T-helper 2 cell (primary cell): Measurements from ENCODE around the gene BFSP2.

ENCODE experiments used
- DNase-seq, 5 experiments: peaks; one replicate each; pipeline versions ENCODE4 v3.0.0 to v3.0.0-alpha.2; 2012 to 2022
- total RNA-seq, 2 donors: gene quantifications; one replicate each; lab custom pipeline; 2026; lab: John Stamatoyannopoulos, UW

The BFSP2 gene
- total RNA-seq, result 0.94 to 2.1 reads per million in 2 donors

- DNase-seq, result no peak
These were observed at the start of gene BFSP2 for GRCh38 chr3:133400006-133400515. TSS of gene BFSP2 (plus strand) at chr3:133400056. CDS start at chr3:133400084, 28 bp downstream.

GRCh38 chr3:133354721-133355120 is 45.1 kb upstream of the BFSP2 start:
- DNase-seq, result no peak

- DNase-seq, result no peak
These were observed 39.4 kb upstream of the BFSP2 start for GRCh38 chr3:133360476-133360875.

GRCh38 chr3:133361011-133361410 is 38.8 kb upstream of the BFSP2 start:
- no peak for DNase-seq

DNA sequence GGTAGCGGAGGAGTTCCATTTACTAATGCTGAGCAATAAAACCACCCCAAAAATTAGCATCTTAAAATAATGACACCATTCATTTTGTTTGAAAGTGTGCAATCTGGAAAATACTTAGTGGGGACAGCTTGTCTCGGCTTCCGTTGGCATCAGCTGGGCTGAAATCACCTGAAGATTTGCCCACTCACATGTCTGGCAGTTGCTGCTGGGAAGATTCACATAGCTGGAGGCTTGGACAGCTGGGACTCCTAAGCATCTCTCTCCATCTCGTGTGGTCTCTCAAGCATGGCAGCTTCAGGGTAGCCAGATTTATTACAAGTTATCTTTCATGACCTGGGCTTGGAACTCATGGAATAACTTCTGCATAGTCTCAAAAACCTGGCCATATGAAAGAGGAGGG is 38.4 kb upstream of the BFSP2 start:
- DNase-seq, result no peak

DNA sequence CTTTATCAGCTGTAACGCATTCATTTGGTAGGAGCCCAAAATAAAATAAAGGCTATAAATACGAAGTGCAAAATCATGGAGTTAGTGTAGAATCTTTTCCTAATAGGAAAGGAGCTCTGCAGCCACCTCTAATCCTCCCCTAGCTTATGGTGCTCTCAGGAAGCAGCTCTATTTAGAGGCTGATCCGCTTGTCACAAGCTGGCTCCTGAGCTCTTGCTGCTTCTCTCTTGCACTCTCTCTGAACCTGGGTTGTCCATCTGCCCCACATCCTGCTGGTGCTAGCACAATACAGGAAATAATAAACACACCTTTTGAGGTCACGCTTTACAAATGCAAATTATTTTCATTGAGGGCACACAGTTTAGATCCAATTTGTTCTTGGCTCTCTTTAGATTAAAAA is 37.3 kb upstream of the BFSP2 start:
- DNase-seq, result no peak

GRCh38 chr3:133364704-133365103 is 35.2 kb upstream of the BFSP2 start:
- DNase-seq, result no peak

GRCh38 chr3:133366921-133367320 is 32.9 kb upstream of the BFSP2 start:
- no peak for DNase-seq

DNA sequence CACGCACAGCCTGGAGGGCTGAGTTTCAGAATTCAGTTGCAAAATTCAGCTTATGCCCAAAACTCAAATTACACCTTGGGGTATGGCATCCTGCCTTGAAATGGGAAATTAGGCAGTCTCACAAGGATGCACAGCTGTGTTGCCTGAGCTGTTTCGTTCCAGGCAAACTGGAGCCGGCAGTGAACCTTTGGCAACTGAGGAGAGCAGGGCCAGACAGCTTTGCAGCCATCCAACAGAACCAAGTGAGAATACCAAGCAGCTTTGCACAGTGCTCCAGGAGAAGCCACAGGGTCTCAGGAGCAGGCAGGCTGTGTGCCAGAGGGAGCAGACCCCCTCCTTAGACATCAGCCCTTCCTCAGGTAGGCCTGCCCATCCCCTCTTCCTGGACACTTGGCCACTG is 32.5 kb upstream of the BFSP2 start:
- DNase-seq, result no peak

- DNase-seq, result no peak
These were observed 31.9 kb upstream of the BFSP2 start for GRCh38 chr3:133367956-133368355.

- DNase-seq, result no peak
These were observed 31.3 kb upstream of the BFSP2 start for GRCh38 chr3:133368371-133369067.

DNA sequence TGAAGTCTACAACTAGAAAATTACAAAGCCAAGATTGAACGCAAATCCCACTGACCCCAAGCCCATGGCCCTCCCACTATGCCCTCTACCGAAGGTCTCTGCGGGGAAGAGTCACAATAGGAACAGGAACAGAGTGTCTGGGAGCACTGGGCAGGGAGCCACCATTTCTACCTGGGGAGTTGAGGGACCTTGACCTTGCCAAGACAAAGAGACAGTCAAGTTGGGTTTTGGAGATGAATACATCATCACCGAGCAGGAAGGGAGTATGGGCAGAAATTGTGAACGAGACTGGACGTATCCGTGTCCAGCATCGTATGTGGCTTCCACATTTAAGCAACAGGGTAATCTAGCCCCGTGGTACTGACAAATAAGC is 30.8 kb upstream of the BFSP2 start:
- DNase-seq, result no peak

GRCh38 chr3:133371181-133371580 is 28.7 kb upstream of the BFSP2 start:
- DNase-seq, result no peak

- DNase-seq, result no peak
These were observed 28.2 kb upstream of the BFSP2 start for GRCh38 chr3:133371676-133372075.

DNA sequence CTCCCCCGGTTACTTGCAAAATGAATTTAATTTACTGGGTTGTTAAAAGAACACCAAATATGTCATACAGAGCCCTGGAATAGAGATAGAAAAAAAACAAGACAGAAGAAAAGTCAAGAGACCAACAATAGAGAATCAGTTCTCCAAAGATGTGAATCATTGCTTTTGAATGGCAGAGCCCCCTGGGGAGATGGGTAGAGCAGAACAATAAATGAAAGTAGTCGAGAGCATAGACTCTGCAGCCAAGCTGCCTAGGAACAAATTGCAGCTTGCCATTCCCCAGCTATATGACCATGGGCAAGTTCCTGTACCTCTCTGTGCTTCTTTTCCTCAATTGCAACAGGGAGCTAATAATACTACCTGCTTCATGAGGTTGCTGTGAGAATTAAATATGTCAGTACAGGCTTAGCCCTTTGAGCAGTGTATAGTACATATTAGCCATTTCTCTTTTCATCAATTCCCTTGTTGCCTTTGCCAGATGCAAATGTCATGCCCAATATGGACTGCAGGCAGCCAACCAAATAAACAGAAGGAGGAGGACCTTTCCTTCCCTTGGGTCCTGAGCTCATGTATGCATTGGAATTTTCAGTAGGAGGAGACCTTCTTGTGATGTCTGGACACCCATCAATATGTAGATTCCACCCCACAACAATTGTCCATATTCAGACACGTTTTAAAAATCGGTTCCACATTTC is 25.0 kb upstream of the BFSP2 start:
- DNase-seq, result no peak

- no peak for DNase-seq
These were observed 24.5 kb upstream of the BFSP2 start for GRCh38 chr3:133375403-133375745.

DNA sequence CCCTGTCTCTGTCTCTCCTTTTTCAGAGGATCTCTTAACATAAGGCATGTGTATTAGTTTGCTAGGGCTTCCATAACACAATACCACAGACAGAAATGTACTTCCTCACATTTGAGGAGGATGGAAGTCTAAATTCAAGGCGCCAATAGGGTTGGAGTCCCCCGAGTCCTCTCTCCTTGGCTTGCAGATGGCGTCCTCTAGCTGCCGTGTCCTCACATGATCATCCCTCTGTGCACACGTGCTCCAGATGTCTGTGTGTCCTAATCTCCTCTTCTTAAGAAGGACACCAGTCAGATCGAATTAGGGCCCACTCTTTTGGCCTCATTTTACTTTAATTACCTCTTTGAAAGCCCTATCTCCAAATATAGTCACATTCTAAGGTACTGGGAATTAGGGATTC is 23.0 kb upstream of the BFSP2 start:
- no peak for DNase-seq

- no peak for DNase-seq
These were observed 22.5 kb upstream of the BFSP2 start for GRCh38 chr3:133377396-133377795.

DNA sequence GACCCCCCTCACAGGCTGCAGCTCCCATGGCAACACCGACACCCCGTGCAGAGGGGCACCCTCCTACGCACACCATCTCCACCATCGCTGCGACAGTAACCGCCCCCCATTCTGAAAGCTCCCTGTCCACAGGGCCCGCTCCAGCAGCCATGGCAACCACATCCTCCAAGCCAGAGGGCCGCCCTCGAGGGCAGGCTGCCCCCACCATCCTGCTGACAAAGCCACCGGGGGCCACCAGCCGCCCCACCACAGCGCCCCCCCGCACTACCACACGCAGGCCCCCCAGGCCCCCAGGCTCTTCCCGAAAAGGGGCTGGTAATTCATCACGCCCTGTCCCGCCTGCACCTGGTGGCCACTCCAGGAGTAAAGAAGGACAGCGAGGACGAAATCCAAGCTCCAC is 19.9 kb upstream of the BFSP2 start:
- no peak for DNase-seq

DNA sequence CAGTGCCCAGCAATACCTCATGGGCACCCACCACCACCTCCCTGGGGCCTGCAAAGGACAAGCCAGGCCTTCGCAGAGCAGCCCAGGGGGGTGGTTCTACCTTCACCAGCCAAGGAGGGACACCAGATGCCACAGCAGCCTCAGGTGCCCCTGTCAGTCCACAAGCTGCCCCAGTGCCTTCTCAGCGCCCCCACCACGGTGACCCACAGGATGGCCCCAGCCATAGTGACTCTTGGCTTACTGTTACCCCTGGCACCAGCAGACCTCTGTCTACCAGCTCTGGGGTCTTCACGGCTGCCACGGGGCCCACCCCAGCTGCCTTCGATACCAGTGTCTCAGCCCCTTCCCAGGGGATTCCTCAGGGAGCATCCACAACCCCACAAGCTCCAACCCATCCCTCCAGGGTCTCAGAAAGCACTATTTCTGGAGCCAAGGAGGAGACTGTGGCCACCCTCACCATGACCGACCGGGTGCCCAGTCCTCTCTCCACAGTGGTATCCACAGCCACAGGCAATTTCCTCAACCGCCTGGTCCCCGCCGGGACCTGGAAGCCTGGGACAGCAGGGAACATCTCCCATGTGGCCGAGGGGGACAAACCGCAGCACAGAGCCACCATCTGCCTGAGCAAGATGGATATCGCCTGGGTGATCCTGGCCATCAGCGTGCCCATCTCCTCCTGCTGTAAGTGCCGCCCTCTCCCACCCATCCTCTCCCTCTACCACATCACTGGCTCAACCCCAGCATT is 19.2 kb upstream of the BFSP2 start:
- DNase-seq, result no peak

GRCh38 chr3:133381346-133382109 is 18.3 kb upstream of the BFSP2 start:
- DNase-seq, result no peak

- no peak for DNase-seq
These were observed 16.7 kb upstream of the BFSP2 start for GRCh38 chr3:133383175-133383574.

DNA sequence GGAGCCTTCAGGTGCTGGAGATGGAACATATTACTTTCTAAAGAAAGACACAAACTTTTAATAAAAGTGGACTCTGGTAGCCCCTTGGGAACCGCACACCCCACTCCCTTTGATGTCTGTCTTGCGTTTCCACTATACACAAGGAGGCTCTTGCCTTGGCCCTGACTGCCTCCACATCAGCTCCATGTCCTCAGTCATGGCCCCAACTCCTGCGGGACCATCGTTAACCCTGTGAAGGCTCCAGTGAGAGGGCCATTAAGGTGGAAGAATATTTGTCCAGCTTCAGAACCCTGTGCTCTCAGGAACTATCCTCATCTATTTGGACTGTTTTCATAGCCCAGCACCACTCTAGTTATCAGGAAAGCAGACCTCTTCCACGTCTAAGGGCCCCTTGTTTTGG is 16.1 kb upstream of the BFSP2 start:
- no peak for DNase-seq
